Stromal cell of bone marrow (primary cell): ENCODE measurements around the gene EXOC4.

ENCODE experiments used
- DNase-seq: peaks from one replicate; pipeline ENCODE4 v3.0.0-alpha.2; 2012; ENCODE audit warnings: low read depth

EXOC4 gene

DNA sequence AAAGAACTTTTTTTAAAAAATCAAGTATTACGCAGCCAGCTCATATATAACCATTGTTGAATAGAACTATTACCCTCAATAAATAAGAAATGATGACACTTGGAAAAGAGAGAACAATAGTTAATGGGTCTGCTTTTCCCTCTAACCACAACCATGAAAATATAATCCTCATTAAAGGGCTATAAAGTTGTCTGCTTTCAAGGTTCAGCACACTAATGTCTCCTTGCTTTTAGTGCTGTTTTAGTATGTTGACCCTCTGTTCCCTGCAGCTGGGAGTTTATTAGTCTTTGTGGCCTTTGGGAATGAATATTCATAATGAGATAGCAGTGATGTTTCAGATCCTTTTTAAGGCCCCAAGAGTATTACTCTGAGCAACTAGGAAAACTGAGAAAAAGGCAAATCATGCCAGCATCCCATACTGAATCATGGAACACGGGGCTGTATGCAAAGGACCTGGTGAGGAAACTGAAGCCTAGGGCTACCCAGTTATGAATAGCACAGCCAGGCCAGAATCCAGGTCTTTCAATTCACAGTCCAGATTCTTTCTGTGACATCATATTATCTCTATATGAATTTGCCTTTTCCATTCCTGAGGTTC lies 542.3 kb downstream of the EXOC4 start:
- no peak for DNase-seq

DNA sequence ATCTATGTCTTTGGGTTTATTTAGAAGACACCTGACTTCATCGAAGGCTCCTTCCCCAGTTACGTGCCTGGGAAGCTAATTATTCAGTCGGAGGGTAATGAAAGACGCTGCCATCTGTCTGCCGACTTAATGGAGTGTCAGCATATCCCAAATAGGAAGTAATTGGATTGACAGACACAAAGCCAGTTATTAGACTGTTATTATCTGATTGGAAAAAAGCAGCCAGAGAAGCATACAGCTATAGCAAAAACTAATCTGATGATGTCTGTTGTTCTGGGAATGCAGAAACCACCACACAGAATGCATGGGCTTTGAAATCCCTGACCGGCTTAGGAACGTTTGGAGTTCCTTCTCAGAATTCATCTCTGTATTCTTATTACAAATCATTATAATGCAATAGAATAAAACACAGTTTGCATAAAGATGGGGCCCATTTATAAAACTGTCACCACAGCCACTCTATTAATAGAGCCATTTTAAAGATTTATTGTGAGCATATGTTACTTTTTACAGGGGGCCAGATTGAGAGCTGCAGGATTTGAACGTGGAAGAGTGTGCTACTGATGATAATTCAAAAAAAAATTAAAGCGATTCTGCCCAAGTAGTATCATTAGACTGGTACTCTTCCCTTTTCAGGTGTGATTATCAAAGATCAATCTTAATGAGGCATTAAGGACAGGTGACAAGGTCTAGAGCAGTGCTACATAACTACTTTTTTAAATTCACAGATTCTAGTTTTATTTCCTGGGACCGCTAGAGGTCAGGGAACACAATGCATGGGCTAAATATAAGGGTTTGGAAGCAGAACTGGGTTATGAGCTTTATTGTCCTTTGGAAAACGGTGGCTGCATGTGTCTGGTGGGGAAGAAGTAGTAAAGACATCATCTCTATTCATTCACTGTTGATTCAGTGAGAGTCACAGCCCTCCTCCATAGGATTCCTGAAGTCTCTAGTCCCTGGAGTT lies 544.2 kb downstream of the EXOC4 start:
- no peak for DNase-seq

DNA sequence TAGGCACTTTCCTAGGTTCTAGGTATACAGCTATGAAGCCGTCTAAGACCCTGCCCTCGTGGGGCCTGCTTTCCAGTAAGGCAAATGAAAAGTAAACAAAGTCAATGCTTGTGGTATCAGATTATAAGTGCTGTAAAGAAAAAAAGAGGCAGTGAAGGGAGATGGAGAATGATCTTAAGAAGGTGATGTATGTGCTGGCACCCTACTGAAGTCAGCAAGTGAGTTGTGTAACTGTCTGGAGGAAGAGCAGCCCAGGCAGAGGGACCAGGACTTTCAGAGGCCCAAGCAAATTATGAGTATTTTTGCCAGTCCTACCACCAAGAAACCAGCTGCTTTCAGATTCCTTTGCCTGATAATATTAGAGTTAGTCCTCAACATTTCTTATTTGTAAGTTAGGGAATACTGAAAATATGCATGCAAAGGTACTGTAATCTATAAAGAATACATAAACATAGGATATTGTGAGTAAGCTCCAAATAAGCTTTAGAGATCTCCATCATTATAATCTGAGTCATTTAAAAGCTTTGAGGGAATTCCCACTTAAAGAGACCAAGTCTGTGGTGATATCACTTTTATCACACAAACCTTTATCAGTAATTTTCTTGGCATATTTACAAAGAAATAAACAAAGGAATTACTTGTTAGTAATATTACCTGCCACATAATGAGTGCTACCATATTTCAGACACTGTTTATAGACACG lies 545.1 kb downstream of the EXOC4 start:
- DNase-seq: no peak

DNA sequence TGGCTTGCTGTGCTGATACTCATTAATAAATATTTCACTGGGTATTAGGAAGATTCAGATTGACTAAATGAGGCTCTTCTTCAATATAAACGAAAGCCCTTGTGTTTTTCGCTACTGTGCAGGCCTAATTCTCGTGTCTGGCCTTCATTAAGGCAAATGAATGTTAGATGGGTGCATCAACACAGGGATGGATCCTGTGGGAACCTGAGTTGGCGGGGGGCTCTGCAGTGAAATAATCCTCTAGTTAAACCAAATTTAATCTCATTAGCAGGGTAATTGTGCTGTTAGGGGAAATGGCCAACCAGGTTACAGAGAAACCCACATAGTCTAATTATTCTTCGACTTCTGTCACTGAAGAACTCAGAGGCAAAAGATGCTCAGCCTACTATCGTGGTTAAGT lies 548.5 kb downstream of the EXOC4 start:
- no peak for DNase-seq

DNA sequence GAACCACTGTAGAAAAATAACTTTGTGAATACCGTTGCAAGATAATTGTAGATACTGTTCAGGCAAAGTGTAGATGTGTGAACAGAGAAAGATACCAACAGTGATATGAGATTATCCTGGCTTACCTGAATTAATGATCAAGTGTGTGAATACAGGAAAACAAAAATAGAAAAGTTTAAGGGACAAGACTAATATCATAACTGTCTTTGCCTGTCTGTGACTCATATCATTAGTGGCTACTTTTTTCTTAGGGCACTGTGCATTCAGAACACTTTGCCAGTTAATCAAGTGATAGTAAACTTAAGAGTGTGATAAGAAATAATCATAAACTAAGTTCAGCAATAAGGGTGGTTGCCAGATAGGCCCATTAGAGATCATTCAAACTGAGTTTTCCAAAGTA lies 551.2 kb downstream of the EXOC4 start:
- no peak for DNase-seq

DNA sequence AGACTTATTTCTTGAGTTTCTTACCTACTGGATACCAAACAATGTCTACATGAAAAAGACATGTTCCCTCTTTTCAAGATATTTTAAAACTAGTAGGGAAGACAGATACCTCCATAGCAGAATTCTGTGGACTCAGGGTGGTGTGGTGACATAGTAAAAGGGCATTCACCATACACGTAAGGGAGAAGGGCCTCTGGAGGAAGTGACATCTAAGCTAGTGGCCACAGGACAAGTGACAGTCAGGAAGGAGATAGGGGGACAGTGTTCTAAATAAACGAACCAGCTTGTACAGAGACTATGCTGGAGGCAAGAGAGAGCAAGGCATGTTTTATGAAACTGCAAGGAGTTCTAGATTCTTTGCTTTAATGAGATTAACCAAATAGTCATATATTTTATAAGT lies 552.5 kb downstream of the EXOC4 start:
- DNase-seq: no peak

DNA sequence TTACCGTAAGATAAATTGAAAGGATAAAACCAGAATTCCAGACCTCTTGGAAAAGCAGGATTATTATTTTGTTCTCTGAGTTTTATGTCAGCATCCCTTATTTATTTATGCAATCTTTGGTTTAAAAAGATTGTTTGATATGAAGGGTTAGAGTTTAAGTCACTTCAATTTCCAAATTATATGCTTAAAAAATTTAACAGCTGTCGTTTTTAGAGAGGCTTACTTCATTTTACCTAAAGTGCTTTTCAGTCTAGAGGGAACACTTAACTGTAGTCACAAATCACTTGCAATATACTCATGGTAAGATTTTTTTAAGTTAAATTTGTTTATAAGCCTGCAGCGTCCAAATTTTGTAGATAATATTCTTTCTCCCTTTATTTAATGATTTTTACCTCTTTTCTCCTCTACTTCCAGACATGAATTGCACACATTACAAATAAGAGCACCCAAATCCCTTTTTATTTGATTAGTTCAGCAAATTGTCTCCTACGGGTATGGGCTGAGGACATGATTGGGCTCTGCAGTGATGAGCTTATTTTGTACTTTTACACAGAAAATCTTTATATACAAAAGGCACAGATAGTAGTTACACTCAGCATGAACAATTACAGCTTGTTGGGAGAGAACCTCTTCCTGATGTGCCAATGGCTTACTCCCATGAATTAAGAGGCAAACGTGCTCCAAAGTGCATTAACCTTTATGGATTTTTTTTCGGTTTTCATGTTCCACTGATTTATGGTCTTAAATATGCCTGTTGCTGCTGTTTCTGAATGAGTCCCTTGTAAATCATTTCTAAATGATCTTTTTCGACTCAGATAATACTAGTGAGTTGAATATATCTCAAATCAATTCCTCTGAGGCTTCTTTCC lies 555.0 kb downstream of the EXOC4 start:
- DNase-seq: no peak

DNA sequence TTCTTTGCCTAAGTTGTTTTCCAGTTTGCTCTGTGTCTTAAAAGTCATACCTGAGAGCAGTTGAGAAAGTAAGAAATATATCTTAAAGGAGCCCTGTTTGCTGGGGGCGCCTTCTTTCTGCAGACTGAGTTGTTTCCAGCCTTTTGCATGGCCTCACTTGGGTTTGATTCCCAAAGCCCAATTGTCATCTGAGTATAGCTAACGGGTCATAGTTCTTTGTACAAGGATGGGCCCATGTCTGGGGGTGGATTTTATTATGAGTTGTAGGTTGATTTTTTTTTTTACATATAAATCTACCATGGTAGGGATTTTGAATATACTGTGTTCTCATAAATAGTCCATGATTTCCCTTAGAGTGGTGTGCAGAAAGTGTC lies 555.6 kb downstream of the EXOC4 start:
- no peak for DNase-seq

DNA sequence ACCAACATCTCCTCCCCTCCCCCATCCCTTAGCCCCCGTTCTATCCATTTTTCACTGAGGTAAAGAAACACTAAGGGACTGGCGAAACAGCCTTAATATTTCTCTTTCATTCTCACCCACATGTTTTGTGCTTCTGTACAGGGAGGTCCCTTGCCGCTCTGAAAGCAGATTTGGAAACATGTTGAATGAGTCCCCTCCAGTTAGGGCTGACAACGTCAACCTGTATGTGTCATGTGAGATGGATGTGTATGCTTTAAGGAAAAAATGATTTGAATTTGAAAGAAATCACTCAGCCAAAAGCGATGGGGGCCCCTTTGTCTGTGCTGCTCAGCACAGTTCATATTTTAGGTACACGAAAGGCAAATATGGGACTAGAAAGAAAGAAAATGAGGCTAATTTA lies 560.0 kb downstream of the EXOC4 start:
- no peak for DNase-seq

DNA sequence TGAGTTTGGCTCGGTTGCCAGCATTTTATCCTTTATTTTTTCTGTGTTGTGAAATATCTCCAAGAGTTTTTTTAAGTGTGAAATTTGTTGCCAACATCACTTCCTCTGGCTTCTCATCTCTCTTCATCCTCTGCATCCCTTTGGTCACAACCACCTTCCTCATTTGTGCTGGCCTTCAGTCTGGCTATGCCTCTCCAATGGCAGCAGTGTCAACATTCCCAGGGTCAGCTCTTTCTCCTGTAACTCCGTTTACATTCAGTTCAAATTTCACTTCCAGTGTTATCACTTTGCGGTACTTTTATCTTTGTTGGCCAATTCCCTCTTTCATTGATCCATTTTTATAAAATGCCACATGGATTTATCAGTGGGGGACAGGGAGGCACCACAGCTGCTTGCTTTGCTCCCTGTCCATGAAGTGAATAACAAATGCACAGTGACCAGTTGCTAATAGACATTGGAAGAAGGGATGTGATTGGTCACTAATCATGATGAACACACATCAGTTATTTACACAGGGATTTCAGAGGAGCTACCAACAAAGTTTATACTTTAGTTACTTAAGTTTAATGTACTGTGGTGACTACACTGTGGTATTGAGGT lies 562.8 kb downstream of the EXOC4 start:
- DNase-seq: no peak

DNA sequence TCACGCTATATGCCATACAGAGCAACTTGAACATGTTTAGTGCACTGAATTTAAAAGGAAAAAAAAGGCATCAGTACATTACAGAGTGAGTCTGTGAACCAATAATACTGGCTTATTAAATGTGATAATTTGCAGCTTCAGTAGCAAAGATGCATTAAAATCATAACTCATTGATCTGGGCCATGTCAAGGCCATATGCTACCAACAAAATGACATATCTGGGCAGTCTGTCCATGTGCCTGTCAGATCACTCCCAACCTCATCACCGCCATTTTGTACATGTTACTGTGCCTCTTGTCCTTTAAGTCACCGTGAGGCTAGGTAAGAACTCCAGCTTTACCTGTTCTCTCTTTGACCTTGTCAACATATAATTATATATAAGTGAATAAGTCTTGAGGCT lies 566.8 kb downstream of the EXOC4 start:
- no peak for DNase-seq

DNA sequence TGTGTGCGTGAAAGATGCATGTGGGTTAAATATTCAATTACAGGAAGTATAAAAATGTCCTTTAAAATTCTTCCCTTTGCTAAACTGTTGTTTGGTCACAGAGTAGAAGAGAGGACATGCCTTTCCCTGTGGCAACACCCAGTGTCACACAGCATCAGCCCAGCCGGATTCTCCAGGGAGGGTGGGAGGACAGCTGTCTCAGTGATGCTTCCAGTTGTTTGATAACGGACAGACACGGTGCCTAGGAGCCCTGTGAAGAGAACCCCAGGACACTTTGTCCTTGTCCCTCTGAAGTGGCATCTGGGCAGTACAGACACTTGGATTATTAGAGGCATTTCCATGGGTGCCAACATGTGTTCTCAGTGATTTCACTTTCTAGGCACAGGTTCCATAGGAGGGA lies 567.7 kb downstream of the EXOC4 start:
- no peak for DNase-seq

DNA sequence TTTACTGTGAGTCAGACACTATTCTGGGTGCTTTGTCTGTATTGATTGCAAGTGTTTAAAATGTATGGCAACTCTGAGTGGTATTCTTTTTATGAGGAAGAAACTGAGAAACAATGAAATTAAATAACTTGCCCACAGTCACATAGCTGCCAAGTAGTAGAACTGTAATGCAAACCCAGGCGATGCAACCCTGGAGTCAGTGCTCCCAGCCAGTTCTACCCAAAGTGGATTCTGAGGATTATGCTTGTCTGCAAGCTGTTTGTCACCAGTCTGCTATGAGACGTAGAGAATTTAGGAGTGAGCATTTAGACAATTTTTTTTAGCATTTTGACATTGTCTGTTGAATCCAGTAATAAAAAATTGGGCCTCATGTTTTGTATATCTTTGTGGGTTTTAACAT lies 568.3 kb downstream of the EXOC4 start:
- DNase-seq: no peak

DNA sequence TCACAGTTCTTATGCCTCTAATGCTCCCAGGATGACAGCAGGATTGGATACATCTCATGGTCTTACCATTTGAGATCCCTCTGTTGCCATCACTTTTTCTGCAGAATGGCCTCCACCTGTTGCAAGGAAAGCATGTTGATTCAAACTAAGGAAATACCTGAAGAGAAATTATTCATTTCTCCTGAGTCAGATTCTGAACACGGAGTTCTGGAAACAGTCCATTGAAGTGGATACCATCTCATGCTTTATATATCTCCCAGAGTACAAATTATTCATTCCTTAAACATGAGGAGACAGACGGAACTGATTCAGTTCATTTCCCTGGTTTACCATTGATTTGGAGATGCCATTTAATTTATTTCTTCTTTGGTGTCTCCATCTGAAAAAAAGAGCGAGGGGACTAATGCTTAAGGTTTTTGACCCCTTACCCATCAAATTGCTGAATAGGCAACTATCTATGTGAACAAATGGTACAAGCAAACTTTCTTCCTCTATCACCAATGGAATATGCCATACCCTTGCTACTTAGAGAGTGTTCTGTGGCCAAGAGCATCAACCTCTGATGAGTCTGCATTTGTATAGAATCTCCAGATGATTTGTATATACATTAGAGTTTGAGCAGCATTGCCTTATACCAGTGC lies 569.2 kb downstream of the EXOC4 start:
- DNase-seq: no peak

DNA sequence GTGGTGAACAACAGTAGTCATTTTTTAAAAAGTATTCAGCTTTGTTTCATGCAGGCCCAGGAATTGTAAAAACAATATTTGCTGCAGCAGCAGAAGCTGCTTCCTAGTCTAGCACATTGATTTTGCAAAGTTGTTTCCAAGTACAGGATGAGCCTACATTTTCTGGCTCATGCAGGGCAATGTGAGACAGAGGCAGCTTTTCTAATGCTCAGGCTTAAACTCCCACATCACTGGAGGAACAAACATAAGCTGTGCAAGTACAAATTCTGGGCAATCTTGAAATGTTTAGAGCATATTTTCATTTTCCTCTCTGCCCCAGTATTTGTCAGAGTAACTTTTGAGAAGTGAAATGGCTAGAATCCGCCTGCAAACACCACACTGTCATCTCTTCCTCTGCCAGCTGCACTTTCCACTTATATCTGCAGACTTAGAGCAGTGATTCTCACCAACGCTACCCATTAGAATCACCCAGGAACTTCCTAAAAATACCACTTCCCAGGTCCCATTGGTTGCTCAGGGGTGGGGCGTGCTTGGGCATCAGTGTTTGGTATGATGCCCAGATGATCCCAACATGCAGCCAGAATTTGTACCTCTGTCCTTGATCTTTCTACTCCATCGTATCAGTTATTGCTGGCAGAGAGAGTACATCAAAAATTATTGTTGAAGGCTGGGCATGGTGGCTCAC lies 570.1 kb downstream of the EXOC4 start:
- DNase-seq: no peak

DNA sequence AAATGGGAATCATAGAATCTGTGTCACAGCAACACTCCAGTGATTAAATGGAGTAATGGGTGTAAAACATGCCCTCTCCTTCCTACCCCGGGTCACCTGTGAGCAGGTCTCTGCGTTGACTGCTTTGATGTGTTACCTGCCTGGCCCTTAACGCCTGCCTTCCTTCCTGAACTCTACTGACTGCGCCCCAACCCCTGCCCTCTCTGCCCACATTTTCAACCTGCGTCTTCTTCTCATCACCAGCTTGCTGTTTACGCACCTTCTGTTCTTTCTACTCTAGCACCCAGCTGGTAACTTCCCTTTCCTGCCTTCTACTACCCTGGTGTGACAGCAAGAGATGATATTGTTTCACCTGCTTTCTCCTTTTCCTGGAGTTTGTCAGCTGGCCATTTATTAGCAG lies 571.3 kb downstream of the EXOC4 start:
- DNase-seq: no peak

DNA sequence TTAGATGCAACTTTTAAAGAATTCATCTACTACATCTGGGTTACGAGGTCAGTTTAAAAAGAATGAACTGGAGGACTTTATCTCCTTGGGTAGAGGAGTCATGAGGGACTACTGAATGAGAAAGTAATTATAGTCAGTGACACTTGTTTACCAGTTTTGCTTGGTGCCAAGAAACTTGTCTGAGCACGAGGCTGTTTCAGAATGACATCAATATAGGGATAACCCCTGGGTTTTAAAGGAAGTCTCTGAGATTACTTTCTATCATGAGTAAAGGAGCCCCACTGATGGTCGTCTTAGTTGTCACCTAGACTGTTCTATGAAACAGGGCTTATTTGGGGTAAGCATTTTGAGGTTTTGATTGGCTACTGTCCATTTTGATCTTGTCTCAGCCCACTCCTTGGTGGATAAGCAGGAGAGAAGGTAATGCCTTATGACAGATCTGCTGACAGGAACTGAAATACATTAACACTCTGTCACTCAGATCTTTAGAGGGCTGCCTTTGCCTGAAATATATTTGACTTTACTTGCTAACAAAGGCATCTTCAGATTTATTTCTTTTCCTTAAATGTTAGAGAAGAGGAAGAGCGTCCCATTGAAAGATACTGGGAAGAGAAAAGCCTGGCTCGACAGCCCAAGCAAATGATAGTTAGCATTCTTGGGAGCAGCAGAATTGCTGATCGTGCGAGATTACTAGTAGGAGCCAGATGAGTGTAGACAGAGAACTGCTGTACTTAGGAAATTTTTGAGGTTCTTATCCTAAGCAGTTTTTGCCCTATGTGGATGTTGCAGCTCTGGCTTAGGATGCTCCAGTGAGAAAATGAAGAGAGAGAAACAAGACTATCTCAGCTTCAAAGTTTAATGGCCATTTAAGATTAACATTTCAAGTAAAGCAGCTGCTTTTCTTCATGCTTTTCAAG lies 575.1 kb downstream of the EXOC4 start:
- DNase-seq: no peak

DNA sequence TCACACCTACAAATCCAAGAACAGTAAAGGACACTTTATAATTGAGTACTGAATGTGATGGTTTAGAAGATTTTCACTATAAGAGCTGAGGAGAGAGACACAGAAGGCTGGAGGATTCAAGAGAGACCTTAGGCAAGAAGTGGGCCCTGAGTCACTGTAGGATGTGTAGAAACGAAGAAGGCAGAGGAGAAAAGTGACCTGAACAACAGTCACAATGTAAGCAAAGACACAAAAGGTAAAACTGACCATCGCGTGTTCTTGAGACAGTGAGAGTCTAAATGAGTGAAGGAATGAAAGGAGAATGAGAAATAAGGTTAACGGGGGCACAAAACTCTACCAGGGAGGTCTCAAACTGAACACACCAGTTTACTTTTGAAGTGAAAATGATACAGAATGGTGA lies 576.0 kb downstream of the EXOC4 start:
- DNase-seq: no peak

DNA sequence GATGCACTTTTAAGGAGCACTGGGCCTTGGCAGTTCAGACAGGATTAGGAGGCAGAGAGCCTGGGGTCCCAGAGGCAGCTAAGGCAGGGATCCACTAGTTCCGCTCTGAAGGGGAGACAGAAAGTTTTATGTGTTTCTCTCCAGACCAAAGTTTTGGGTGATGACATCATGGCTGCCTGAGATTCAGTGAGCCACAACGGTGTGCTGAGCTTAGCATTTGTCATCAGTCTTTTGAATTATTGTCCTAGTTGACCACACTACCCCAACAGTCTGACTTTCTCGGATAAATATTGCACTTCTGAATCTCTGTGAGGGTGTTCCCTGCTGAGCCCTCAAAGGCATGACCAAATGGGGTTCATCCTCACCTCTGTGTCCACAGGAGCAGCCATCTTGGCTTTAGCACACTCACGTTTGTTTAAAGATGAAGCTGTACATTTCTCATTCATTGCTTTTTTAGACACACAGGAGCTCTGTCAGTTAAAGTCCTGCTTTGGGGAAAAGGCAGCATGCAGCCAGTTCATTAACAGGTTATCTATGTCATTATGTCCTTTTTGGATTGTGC lies 576.5 kb downstream of the EXOC4 start:
- DNase-seq: no peak
